T1000 (cell line): Measurements from ENCODE around the gene TBX1.
"Not testable (repeated sequence)": the region's sequence is repeated elsewhere in the genome, so short reads cannot be mapped to it uniquely, and the experiment has no call there.

Source experiments
- DNase-seq: peaks from one replicate; lab custom pipeline; 2025; ENCODE audit warnings: mixed read lengths; lab: John Stamatoyannopoulos, UW

The TBX1 gene

GRCh38 chr22:19784384-19785175 lies 24.0 kb downstream of the TBX1 start:
- no peak for DNase-seq

GRCh38 chr22:19785461-19786263 lies 25.1 kb downstream of the TBX1 start:
- DNase-seq, result no peak

- DNase-seq, result no peak
These were observed 25.6 kb downstream of the TBX1 start for GRCh38 chr22:19786264-19786585.

- DNase-seq, result no peak
These were observed 26.6 kb downstream of the TBX1 start for GRCh38 chr22:19786959-19787848.

- DNase-seq, result no peak
These were observed 27.2 kb downstream of the TBX1 start for GRCh38 chr22:19787849-19788141.

GRCh38 chr22:19788661-19789225 lies 28.2 kb downstream of the TBX1 start:
- DNase-seq, result no peak

- DNase-seq, result no peak
These were observed 28.8 kb downstream of the TBX1 start for GRCh38 chr22:19789406-19789805.

GRCh38 chr22:19789828-19790227 lies 29.2 kb downstream of the TBX1 start:
- no peak for DNase-seq

GRCh38 chr22:19791243-19791642 lies 30.7 kb downstream of the TBX1 start:
- DNase-seq, result no peak

- no peak for DNase-seq
These were observed 31.3 kb downstream of the TBX1 start for GRCh38 chr22:19791894-19792293.

GRCh38 chr22:19792383-19792896 lies 31.9 kb downstream of the TBX1 start:
- DNase-seq, result not testable (repeated sequence)

GRCh38 chr22:19793161-19793560 lies 32.6 kb downstream of the TBX1 start:
- DNase-seq, result no peak

- DNase-seq, result no peak
These were observed 33.2 kb downstream of the TBX1 start for GRCh38 chr22:19793661-19794310.

GRCh38 chr22:19795617-19796008 lies 35.0 kb downstream of the TBX1 start:
- no peak for DNase-seq

- no peak for DNase-seq
These were observed 35.6 kb downstream of the TBX1 start for GRCh38 chr22:19796160-19796559.

GRCh38 chr22:19797086-19798002 lies 36.8 kb downstream of the TBX1 start:
- DNase-seq, result no peak

- DNase-seq, result no peak
These were observed 37.6 kb downstream of the TBX1 start for GRCh38 chr22:19798003-19798665.

GRCh38 chr22:19798891-19799293 lies 38.3 kb downstream of the TBX1 start:
- no peak for DNase-seq

GRCh38 chr22:19799322-19800190 lies 39.0 kb downstream of the TBX1 start:
- peak; percentile 92 for DNase-seq
